GM06990 (cell line): ENCODE results near the gene CYP2C9.

Source experiments
- DNase-seq: peaks from one replicate; pipeline ENCODE4 v3.0.0-alpha.2; 2011; ENCODE audit not compliant: insufficient read length; ENCODE audit errors: extremely low read depth
- H3K27me3 ChIP-seq: replicated peaks from 2 replicates; pipeline ENCODE4 v1.6.0; 2011; ENCODE audit warnings: low read length; ENCODE audit not compliant: control insufficient read depth, insufficient read depth
- H3K36me3 ChIP-seq: 2 replicates; pipeline ENCODE4 v1.5.1; 2011; ENCODE audit warnings: low read length; ENCODE audit not compliant: control insufficient read depth, insufficient read depth
- H3K4me3 ChIP-seq: replicated peaks from 2 replicates; pipeline ENCODE4 v1.5.1; 2011; ENCODE audit warnings: low read depth, mild to moderate bottlenecking, control low read depth, low read length
- TF ChIP-seq, protein P1 (sequence below): IDR thresholded peaks from 2 replicates; pipeline ENCODE4 v1.5.1; 2011; ENCODE audit warnings: low read length, control low read depth, mild to moderate bottlenecking, inconsistent platforms; ENCODE audit not compliant: insufficient read depth, poor library complexity, severe bottlenecking

The CYP2C9 gene

GRCh38 chr10:95035332-95036295, 97.2 kb downstream of the CYP2C9 start:
- no peak for DNase-seq
- TF ChIP-seq, protein P1, sequence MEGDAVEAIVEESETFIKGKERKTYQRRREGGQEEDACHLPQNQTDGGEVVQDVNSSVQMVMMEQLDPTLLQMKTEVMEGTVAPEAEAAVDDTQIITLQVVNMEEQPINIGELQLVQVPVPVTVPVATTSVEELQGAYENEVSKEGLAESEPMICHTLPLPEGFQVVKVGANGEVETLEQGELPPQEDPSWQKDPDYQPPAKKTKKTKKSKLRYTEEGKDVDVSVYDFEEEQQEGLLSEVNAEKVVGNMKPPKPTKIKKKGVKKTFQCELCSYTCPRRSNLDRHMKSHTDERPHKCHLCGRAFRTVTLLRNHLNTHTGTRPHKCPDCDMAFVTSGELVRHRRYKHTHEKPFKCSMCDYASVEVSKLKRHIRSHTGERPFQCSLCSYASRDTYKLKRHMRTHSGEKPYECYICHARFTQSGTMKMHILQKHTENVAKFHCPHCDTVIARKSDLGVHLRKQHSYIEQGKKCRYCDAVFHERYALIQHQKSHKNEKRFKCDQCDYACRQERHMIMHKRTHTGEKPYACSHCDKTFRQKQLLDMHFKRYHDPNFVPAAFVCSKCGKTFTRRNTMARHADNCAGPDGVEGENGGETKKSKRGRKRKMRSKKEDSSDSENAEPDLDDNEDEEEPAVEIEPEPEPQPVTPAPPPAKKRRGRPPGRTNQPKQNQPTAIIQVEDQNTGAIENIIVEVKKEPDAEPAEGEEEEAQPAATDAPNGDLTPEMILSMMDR, result no peak
- no peak overlapping the region for H3K4me3 ChIP-seq
- H3K36me3 ChIP-seq, result no peaks in the 10 kb centered on the region
- H3K27me3 ChIP-seq, result no peaks in the 10 kb centered on the region

DNA sequence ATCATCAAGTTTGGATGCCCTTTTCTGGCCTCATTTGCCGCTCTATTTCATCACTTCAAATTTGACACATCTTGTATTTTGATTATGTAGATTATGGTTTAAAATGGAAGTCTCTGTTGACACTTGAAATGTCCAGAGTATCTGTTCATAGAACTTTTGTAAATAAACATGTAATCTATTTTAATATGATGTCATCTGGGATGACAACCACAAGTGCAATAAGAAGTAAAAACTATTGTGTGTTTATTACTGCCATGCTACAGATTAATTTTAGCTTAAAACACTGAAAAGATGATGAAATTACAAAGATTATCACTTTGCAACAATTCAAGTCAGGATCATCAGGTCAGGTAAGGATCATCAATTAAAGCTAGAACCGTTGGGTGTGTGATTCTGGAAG, 100.8 kb downstream of the CYP2C9 start:
- no peak overlapping the region for H3K4me3 ChIP-seq
- DNase-seq, result no peak
- no peaks in the 10 kb centered on the region for H3K27me3 ChIP-seq
- H3K36me3 ChIP-seq, result no peaks in the 10 kb centered on the region
- TF ChIP-seq, protein P1, result no peak
